ENCODE measurements around the gene PIKFYVE.

Gene PIKFYVE

DNA sequence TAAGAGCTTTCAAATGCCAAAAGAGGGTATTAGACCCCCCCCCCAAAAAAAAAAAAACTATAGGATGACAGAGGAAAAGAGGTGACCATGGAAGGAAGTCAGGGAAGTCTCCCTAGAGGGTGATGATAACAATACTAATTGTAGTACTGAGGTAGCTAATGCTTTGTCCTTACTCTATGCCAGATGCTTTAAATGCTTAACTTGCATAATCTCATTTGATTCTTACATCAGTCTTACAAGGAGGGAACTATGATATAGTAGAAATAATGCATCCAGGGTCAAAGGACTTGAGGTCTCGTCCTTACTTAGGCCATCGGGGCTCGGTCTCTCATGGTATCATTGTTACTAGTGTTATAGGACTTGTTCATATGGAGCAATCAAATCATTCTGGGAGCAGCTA lies 20.3 kb upstream of the PIKFYVE start:
- H3K27me3 ChIP-seq (replicated peaks) = no peaks in the 10 kb centered on the region
- peaks cover 56% of the 10 kb centered on the region for H3K36me3 ChIP-seq (replicated peaks)
- TF ChIP-seq, protein P1, sequence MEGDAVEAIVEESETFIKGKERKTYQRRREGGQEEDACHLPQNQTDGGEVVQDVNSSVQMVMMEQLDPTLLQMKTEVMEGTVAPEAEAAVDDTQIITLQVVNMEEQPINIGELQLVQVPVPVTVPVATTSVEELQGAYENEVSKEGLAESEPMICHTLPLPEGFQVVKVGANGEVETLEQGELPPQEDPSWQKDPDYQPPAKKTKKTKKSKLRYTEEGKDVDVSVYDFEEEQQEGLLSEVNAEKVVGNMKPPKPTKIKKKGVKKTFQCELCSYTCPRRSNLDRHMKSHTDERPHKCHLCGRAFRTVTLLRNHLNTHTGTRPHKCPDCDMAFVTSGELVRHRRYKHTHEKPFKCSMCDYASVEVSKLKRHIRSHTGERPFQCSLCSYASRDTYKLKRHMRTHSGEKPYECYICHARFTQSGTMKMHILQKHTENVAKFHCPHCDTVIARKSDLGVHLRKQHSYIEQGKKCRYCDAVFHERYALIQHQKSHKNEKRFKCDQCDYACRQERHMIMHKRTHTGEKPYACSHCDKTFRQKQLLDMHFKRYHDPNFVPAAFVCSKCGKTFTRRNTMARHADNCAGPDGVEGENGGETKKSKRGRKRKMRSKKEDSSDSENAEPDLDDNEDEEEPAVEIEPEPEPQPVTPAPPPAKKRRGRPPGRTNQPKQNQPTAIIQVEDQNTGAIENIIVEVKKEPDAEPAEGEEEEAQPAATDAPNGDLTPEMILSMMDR (IDR thresholded peaks at IDR 0.05; ENCODE audit: low read depth, low read length, missing control alignments) = no peak
- H3K27ac ChIP-seq = no peak overlapping the region
- in situ Hi-C loops (cut with HindIII; ENCODE audit: low pct_ligation_motif_present, low sequenced_read_pairs) = no loop called here
- DNase-seq = no peak
- H3K4me3 ChIP-seq (ENCODE audit: low read depth, low read length) = no peak overlapping the region

DNA sequence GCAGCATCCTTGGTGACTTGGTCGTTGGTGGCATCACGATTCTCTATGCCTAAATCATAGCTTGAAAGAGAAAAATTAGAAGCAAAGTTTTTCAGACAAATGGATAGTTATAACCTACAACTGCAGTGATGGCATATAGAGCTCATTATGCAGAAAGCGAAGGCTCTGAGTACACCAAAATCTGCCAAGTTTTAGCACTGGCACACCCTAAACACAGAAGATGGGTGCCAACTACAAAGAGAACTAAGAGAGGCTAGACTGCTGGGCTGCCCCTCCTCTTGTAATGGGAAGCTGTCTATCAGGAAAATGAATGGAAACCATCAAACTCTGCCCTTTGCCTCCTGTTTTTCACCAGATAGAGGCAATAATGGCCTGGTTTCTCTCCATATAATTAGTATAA lies 17.5 kb upstream of the PIKFYVE start:
- Histone ChIP-seq H3K27ac (no peak overlapping the region), H3K27me3 (replicated peaks) (no peaks in the 10 kb centered on the region), H3K36me3 (replicated peaks) (peaks cover 43% of the 10 kb centered on the region), H3K4me3 (ENCODE audit: low read depth, low read length) (no peak overlapping the region)
- TF ChIP-seq, protein P1 (IDR thresholded peaks at IDR 0.05; ENCODE audit: low read depth, low read length, missing control alignments) = no peak
- in situ Hi-C loops (cut with HindIII; ENCODE audit: low pct_ligation_motif_present, low sequenced_read_pairs) = no loop called here
- DNase-seq = no peak

DNA sequence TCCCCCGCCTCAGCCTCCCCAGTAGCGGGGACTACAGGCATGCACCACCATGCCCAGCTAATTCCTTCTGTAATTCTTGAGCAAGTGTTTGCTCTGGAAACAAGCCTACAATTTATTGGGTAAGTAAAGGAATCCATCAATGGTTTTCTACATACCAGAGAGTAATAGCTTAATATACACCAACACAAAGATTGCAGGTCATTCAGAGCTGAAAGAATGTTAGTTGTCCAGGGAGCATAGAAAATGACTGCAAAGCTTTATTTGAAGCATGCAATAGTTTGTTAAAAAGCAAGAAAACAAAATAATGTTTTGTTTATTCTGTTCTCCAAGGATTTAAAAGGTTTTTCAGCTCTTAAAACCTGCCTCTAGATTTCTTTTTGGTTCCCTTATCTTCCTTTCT lies 16.8 kb upstream of the PIKFYVE start:
- H3K4me3 ChIP-seq (ENCODE audit: low read depth, low read length) = no peak overlapping the region
- no peaks in the 10 kb centered on the region for H3K27me3 ChIP-seq (replicated peaks)
- in situ Hi-C loops (cut with HindIII; ENCODE audit: low pct_ligation_motif_present, low sequenced_read_pairs) = no loop called here
- H3K27ac ChIP-seq = no peak overlapping the region
- TF ChIP-seq, protein P1 (IDR thresholded peaks at IDR 0.05; ENCODE audit: low read depth, low read length, missing control alignments) = no peak
- no peak for DNase-seq
- peaks cover 37% of the 10 kb centered on the region for H3K36me3 ChIP-seq (replicated peaks)

DNA sequence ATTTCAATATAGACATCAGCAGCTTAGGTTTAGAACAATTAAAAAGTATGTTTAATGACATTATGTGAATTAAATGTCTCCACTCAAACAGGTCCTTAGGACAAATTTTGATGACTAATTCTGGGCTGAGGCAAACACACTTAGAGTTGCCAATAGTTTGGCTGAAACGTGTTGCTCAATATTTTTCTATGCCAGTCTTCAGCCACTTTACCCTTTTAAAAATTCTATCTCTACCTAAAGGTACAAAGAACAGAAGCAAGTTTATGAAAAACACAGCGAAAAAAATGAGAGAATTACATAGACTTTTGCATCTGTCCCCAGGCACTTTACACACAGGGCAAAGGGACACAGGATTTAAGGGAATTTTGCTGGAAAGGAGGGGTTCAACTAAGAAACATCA lies 15.7 kb upstream of the PIKFYVE start:
- TF ChIP-seq, protein P1 (IDR thresholded peaks at IDR 0.05; ENCODE audit: low read depth, low read length, missing control alignments) = no peak
- in situ Hi-C loops (cut with HindIII; ENCODE audit: low pct_ligation_motif_present, low sequenced_read_pairs) = no loop called here
- no peak overlapping the region for H3K4me3 ChIP-seq (ENCODE audit: low read depth, low read length)
- H3K27me3 ChIP-seq (replicated peaks) = no peaks in the 10 kb centered on the region
- no peak for DNase-seq
- no peak overlapping the region for H3K27ac ChIP-seq
- peaks cover 30% of the 10 kb centered on the region for H3K36me3 ChIP-seq (replicated peaks)

DNA sequence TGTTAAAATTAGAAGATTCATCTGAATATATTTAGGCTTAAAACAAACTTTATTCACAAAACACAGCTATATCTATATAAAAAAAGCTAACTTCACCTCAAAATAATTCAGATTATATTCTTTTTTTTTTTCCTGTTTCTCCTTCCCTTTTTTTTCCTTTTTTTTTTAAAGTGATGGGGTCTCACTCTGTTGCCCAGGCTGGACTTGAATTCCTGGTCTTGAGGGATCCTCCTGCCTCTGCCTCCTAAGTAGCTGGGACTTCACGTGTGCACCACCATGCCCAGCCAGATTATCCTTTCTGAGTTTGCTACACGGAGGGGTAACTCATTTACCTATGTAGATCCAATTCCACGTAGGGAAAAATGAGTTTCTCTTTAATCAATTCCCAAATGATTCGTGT lies 15.0 kb upstream of the PIKFYVE start:
- DNase-seq = no peak
- H3K27ac ChIP-seq = no peak overlapping the region
- TF ChIP-seq, protein P1 (IDR thresholded peaks at IDR 0.05; ENCODE audit: low read depth, low read length, missing control alignments) = no peak
- H3K27me3 ChIP-seq (replicated peaks) = no peaks in the 10 kb centered on the region
- peaks cover 26% of the 10 kb centered on the region for H3K36me3 ChIP-seq (replicated peaks)
- in situ Hi-C loops (cut with HindIII; ENCODE audit: low pct_ligation_motif_present, low sequenced_read_pairs) = no loop called here
- no peak overlapping the region for H3K4me3 ChIP-seq (ENCODE audit: low read depth, low read length)

DNA sequence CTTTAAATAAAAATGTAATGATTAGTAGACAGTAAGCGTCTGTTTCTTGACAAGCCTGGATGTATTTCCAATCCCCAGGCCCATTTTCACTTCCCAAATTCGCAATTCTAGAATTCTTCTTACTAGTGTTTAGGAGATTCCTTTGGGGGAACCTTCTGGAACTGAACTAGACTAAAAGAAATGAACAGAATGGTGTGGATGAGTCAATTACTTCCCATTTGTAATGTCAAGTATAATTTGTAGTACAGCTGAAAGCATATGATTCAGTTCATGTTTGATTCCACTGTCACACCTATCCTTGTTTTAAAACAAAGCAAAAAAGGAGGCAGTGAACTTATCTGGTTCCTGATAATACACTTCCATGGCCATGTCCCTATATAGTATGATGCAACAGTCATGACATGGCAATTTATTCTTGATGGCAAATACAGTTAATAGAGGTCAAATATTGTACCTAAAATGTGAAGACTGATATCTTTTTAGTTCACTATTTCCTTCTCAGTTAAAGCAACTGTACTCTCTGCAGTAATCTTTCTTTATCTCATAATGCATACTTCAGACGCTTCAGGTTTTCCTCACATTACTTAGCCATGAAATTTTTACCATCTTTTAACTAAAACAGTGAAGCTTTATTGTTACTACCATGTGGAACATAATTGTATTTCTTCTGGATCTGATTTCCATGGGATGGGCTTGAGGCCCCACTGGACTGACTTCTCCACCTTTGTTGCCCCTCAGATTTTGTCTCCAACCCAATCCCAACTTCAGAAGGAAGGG lies 13.2 kb upstream of the PIKFYVE start:
- TF ChIP-seq, protein P1 (IDR thresholded peaks at IDR 0.05; ENCODE audit: low read depth, low read length, missing control alignments) = no peak
- Histone ChIP-seq H3K27ac (peak overlapping the region; percentile 27), H3K4me3 (ENCODE audit: low read depth, low read length) (peak overlapping the region; percentile 96), H3K27me3 (replicated peaks) (no peaks in the 10 kb centered on the region), H3K36me3 (replicated peaks) (peaks cover 17% of the 10 kb centered on the region)
- in situ Hi-C loops (cut with HindIII; ENCODE audit: low pct_ligation_motif_present, low sequenced_read_pairs) = no loop called here
- no peak for DNase-seq

All from brain microvascular endothelial cell (primary cell).